Measurements from ENCODE around the gene ME2.

Gene ME2

DNA sequence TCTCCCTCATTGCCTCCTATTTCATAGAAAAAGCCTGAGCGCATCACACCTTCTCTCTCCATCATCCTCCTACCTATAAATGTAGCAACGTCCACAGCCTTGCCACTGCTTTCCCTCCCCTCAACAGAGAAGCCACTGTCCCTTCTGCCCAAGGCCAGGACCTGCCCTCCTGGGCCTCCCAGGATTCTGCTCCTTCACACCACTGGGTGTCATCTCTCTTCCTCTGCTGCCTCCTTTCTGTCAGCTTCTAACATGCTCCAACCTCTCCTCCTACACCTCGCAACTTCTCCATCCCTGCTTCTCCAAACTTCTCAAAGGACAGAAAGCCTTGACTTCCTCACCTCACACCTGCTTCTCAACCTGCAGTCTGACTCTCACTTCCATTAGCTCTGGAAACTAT is 21.2 kb upstream of the ME2 start:
- no peak for TF ChIP-seq TARDBP (IDR thresholded peaks at IDR 0.05)
- no peak for TF ChIP-seq FOXM1 (IDR thresholded peaks at IDR 0.05; ENCODE audit: borderline replicate concordance)
- no peak for TF ChIP-seq SUZ12 (IDR thresholded peaks at IDR 0.05)
- no peak for TF ChIP-seq CTBP1 (IDR thresholded peaks at IDR 0.05; ENCODE audit: borderline replicate concordance)
- TF ChIP-seq FOXK2 (IDR thresholded peaks at IDR 0.05) = no peak
- TF ChIP-seq SP1 (IDR thresholded peaks at IDR 0.05) = no peak
- no peak for TF ChIP-seq FOXA1 (IDR thresholded peaks at IDR 0.05)
- no peak for TF ChIP-seq HDGF (IDR thresholded peaks at IDR 0.05; ENCODE audit: borderline replicate concordance)
- no peak for TF ChIP-seq ZNF384 (IDR thresholded peaks at IDR 0.05)
- no peak for TF ChIP-seq ELF4 (IDR thresholded peaks at IDR 0.05)
- TF ChIP-seq LEF1 (IDR thresholded peaks at IDR 0.05; ENCODE audit: borderline replicate concordance) = no peak
- TF ChIP-seq L3MBTL2 (conservative IDR thresholded peaks at IDR 0.05) = no peak
- no peak for TF ChIP-seq NFRKB (IDR thresholded peaks at IDR 0.05)
- no peak for TF ChIP-seq ARNT (IDR thresholded peaks at IDR 0.05)
- TF ChIP-seq, protein P1, sequence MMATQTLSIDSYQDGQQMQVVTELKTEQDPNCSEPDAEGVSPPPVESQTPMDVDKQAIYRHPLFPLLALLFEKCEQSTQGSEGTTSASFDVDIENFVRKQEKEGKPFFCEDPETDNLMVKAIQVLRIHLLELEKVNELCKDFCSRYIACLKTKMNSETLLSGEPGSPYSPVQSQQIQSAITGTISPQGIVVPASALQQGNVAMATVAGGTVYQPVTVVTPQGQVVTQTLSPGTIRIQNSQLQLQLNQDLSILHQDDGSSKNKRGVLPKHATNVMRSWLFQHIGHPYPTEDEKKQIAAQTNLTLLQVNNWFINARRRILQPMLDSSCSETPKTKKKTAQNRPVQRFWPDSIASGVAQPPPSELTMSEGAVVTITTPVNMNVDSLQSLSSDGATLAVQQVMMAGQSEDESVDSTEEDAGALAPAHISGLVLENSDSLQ (IDR thresholded peaks at IDR 0.05) = no peak
- TF ChIP-seq BHLHE40 (IDR thresholded peaks at IDR 0.05; ENCODE audit: borderline replicate concordance) = no peak
- ChIA-PET POLR2A (no interaction called here), CTCF (interaction anchor here (0.8 kb wide), 1 partner anchor 9 kb away, joined by 4 read pairs; no protein-coding TSS in a partner anchor)
- no peak for DNase-seq (ENCODE audit: extremely low spot score)

DNA sequence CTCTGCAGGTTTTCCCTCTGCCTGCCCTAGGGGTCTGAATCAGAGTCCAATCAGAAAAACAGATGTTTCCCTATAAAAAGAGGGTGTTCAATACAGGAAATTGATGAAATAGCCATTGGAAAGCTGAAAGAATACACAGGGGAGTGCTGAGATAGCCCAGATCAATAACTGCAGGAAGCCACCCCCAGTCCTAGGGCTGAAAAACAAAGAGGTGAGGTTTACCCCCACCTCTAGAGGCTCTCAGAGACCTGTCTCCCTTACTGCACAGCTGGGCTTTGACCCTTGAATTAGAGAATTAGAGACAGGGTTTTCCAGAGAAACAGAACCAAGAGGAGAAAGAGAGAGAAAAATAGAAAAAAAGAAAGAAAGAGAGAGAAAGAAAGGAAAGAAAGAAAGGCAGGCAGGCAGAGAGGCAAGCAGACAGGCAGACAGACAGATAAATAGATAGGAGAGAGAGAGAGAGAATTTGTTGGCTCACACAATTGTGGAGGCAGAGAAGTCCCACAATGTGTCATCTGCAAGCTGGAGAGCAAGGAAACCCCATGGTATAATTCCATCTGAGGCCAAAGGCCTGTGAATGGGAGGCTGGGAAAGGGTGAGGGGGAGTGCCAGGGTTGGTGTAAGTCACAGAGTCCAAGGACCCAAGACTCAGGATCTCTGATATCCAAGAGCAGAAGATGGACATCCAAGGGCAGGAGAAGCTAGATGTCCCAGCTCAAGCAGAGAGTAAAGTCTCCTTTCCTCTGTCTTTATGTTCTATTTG is 18.9 kb upstream of the ME2 start:
- ChIA-PET CTCF (no interaction called here), POLR2A (no interaction called here)
- DNase-seq (ENCODE audit: extremely low spot score) = no peak
- TF ChIP-seq SUZ12 (IDR thresholded peaks at IDR 0.05) (no peak), TARDBP (IDR thresholded peaks at IDR 0.05) (no peak), NFRKB (IDR thresholded peaks at IDR 0.05) (no peak), FOXK2 (IDR thresholded peaks at IDR 0.05) (no peak), L3MBTL2 (conservative IDR thresholded peaks at IDR 0.05) (no peak), ELF4 (IDR thresholded peaks at IDR 0.05) (no peak), FOXM1 (IDR thresholded peaks at IDR 0.05; ENCODE audit: borderline replicate concordance) (no peak), ZNF384 (IDR thresholded peaks at IDR 0.05) (no peak), LEF1 (IDR thresholded peaks at IDR 0.05; ENCODE audit: borderline replicate concordance) (no peak), SP1 (IDR thresholded peaks at IDR 0.05) (no peak)
- TF ChIP-seq, protein P1 (IDR thresholded peaks at IDR 0.05) = no peak

DNA sequence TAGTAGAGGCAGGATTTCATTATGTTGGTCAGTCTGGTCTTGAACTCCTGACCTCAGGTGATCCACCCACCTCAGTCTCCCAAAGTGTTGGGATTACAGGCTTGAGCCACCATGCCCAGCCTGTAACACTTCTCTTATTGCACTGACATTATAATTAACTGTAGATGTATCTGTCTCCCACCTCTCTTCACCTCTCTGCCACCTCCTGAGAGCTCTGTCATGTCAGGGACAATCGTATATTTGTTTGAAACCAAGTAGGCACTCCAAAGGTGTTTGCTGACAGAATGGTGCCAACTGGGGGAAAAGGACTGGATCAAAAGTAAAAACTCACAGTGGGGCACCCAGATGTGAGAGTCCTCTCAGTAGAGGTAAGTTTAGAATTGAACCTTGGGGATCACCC is 17.3 kb upstream of the ME2 start:
- POLR2A ChIA-PET = no interaction called here
- TF ChIP-seq SP1 (IDR thresholded peaks at IDR 0.05) = no peak
- TF ChIP-seq HDGF (IDR thresholded peaks at IDR 0.05; ENCODE audit: borderline replicate concordance) = no peak
- TF ChIP-seq ARNT (IDR thresholded peaks at IDR 0.05) = no peak
- no peak for TF ChIP-seq SUZ12 (IDR thresholded peaks at IDR 0.05)
- no peak for TF ChIP-seq FOXM1 (IDR thresholded peaks at IDR 0.05; ENCODE audit: borderline replicate concordance)
- no peak for TF ChIP-seq LEF1 (IDR thresholded peaks at IDR 0.05; ENCODE audit: borderline replicate concordance)
- no peak for TF ChIP-seq ELF4 (IDR thresholded peaks at IDR 0.05)
- TF ChIP-seq, protein P1 (IDR thresholded peaks at IDR 0.05) = no peak
- no peak for TF ChIP-seq L3MBTL2 (conservative IDR thresholded peaks at IDR 0.05)
- no peak for TF ChIP-seq FOXK2 (IDR thresholded peaks at IDR 0.05)
- no peak for TF ChIP-seq FOXA1 (IDR thresholded peaks at IDR 0.05)
- no peak for TF ChIP-seq BHLHE40 (IDR thresholded peaks at IDR 0.05; ENCODE audit: borderline replicate concordance)
- no peak for TF ChIP-seq NFRKB (IDR thresholded peaks at IDR 0.05)
- no peak for TF ChIP-seq CTBP1 (IDR thresholded peaks at IDR 0.05; ENCODE audit: borderline replicate concordance)
- no peak for TF ChIP-seq TARDBP (IDR thresholded peaks at IDR 0.05)
- DNase-seq (ENCODE audit: extremely low spot score) = no peak
- CTCF ChIA-PET = no interaction called here

DNA sequence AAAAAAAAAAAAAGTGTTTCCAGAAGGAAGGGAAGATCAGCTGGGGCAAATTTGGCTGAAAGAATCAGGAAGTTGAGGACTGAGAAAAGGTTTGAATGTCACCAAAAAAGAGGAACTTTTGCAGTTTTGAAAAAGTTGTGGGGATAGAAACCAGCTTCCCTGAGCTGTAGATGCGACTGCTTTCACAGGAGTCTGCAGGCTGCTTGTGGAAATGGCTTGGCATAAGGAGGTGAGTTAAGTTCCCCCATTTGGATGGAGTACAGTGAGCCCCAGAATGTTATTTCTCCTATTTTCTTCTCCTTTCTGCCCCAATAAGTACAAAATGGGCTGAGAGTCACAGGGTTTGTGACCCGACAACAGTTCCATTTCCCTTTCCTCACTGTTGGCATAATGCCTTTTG is 16.5 kb upstream of the ME2 start:
- ChIA-PET POLR2A (no interaction called here), CTCF (no interaction called here)
- TF ChIP-seq ELF4 (IDR thresholded peaks at IDR 0.05) = no peak
- TF ChIP-seq SUZ12 (IDR thresholded peaks at IDR 0.05) = no peak
- no peak for TF ChIP-seq SP1 (IDR thresholded peaks at IDR 0.05)
- TF ChIP-seq ZNF384 (IDR thresholded peaks at IDR 0.05) = no peak
- TF ChIP-seq LEF1 (IDR thresholded peaks at IDR 0.05; ENCODE audit: borderline replicate concordance) = no peak
- no peak for DNase-seq (ENCODE audit: extremely low spot score)

DNA sequence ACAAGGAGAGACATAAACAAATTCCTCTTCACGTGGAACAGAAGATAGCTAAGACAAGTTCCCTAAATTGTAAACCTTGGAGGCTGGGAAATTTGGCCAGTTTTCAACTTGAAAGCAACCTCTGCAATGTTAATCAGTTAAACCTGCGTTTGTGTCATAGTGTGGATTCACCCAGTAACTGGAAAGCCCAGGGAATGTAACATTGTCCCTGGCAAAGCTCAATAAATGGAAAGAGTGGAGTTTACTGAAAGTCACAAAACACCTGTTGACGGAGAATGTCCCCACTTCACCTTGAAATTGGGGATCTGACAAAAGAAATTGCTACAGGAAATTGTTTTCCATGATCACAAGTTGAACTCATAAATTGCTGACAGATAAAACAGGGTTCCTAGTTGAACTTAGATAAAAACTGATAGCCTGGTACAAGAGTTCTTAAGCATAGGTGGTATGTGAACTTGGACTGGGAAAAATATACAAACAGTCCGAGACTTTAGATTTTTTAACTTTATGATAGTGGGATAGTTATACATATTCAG is 15.0 kb upstream of the ME2 start:
- POLR2A ChIA-PET = no interaction called here
- TF ChIP-seq SP1 (IDR thresholded peaks at IDR 0.05) (no peak), SUZ12 (IDR thresholded peaks at IDR 0.05) (no peak), TARDBP (IDR thresholded peaks at IDR 0.05) (no peak), HDGF (IDR thresholded peaks at IDR 0.05; ENCODE audit: borderline replicate concordance) (no peak), FOXA1 (IDR thresholded peaks at IDR 0.05) (no peak), ZNF384 (IDR thresholded peaks at IDR 0.05) (no peak), L3MBTL2 (conservative IDR thresholded peaks at IDR 0.05) (no peak), ELF4 (IDR thresholded peaks at IDR 0.05) (no peak), BHLHE40 (IDR thresholded peaks at IDR 0.05; ENCODE audit: borderline replicate concordance) (no peak), FOXK2 (IDR thresholded peaks at IDR 0.05) (no peak), NFRKB (IDR thresholded peaks at IDR 0.05) (no peak), ARNT (IDR thresholded peaks at IDR 0.05) (no peak), FOXM1 (IDR thresholded peaks at IDR 0.05; ENCODE audit: borderline replicate concordance) (no peak), CTBP1 (IDR thresholded peaks at IDR 0.05; ENCODE audit: borderline replicate concordance) (no peak), LEF1 (IDR thresholded peaks at IDR 0.05; ENCODE audit: borderline replicate concordance) (no peak)
- TF ChIP-seq, protein P1 (IDR thresholded peaks at IDR 0.05) = no peak
- no peak for DNase-seq (ENCODE audit: extremely low spot score)
- CTCF ChIA-PET = no interaction called here

Measured in HEK293T (cell line).